K562 (cell line): ENCODE results near the gene ANKRD13A. TPM values are rescaled to one million over a fixed set of nuclear protein-coding genes. Genes with fewer than 3 reads are reported as not detected.

Experiments
- BCL6 ChIP-seq: fragments of 250-450 bp; sonication (Bioruptor Pico); IDR thresholded peaks from 2 replicates; pipeline ENCODE4 v1.4.0; 2020
- BHLHE40 ChIP-seq: IDR thresholded peaks from 2 replicates; pipeline ENCODE4 v1.6.1; 2011; ENCODE audit warnings: low read length, improper control_type of control experiment
- CCAR2 ChIP-seq: fragments of 200-400 bp; formaldehyde crosslinking; IDR thresholded peaks from 2 replicates; pipeline ENCODE4 v1.6.1; 2017; ENCODE audit warnings: mild to moderate bottlenecking, low read depth, low read length
- CHAMP1 ChIP-seq: fragments of 450-650 bp; IDR thresholded peaks from 2 replicates; pipeline ENCODE4 v1.6.1; 2016; ENCODE audit warnings: mild to moderate bottlenecking
- ERF ChIP-seq: fragments of 450-650 bp; formaldehyde crosslinking; IDR thresholded peaks from 2 replicates; pipeline ENCODE4 v1.4.0; 2020; ENCODE audit warnings: mild to moderate bottlenecking, mixed read lengths
- ESRRA ChIP-seq: fragments of 450-650 bp; IDR thresholded peaks from 2 replicates; pipeline ENCODE4 v1.6.1; 2014; ENCODE audit warnings: low read depth, mild to moderate bottlenecking, moderate library complexity, borderline replicate concordance
- ETV6 ChIP-seq, 3 experiments: fragments of 150-350 bp in 1 of 3; sonication (generic) in 1 of 3; formaldehyde crosslinking in 1 of 3; IDR thresholded peaks; 2 replicates each; pipeline versions ENCODE4 v1.6.1 to v1.8.0; 2014 to 2022; ENCODE audit warnings: borderline replicate concordance in 2 of 3, low read depth in 2 of 3, antibody characterized with exemption in 1 of 3, low read length in 1 of 3, mild to moderate bottlenecking in 1 of 3, missing genetic modification reagents in 1 of 3
- FOXJ3 ChIP-seq: sonication (generic); formaldehyde crosslinking; IDR thresholded peaks from 2 replicates; pipeline ENCODE4 v1.4.0; 2020; ENCODE audit warnings: mild to moderate bottlenecking, missing genetic modification reagents
- GTF2A2 ChIP-seq: IDR thresholded peaks from 2 replicates; pipeline ENCODE4 v1.6.1; 2016; ENCODE audit warnings: mild to moderate bottlenecking, missing genetic modification characterization, missing compliant biosample characterization
- HDGF ChIP-seq: fragments of 450-650 bp; IDR thresholded peaks from 2 replicates; pipeline ENCODE4 v1.6.1; 2016
- HINFP ChIP-seq: fragments of 450-650 bp; conservative IDR thresholded peaks from 2 replicates; pipeline ENCODE4 v1.6.1; 2016; ENCODE audit warnings: missing genetic modification characterization, low read depth, mild to moderate bottlenecking, control low read depth, missing compliant biosample characterization
- NCOR1 ChIP-seq: fragments of 450-650 bp; IDR thresholded peaks from 2 replicates; pipeline ENCODE4 v1.6.1; 2016; ENCODE audit warnings: mild to moderate bottlenecking, moderate library complexity
- POLR2B ChIP-seq: fragments of 450-650 bp; IDR thresholded peaks from 2 replicates; pipeline ENCODE4 v1.6.1; 2018; ENCODE audit warnings: low read depth; ENCODE audit not compliant: partially characterized antibody
- POLR3G ChIP-seq: IDR thresholded peaks from 2 replicates; pipeline ENCODE4 v1.6.1; 2011; ENCODE audit not compliant: insufficient read length, insufficient replicate concordance; ENCODE audit errors: extremely low read depth
- SIN3A ChIP-seq, 2 experiments: fragments of 150-350 bp in 1 of 2; IDR thresholded peaks; 2 replicates each; pipeline ENCODE4 v1.6.1; 2011 to 2016; ENCODE audit warnings: borderline replicate concordance in 2 of 2, low read depth in 2 of 2, low read length in 2 of 2, mild to moderate bottlenecking in 2 of 2, moderate library complexity in 2 of 2; ENCODE audit not compliant: control insufficient read depth in 1 of 2
- SMAD3 ChIP-seq: fragments of 450-650 bp; formaldehyde crosslinking; conservative IDR thresholded peaks from 2 replicates; pipeline ENCODE4 v1.4.0; 2020; ENCODE audit warnings: mild to moderate bottlenecking
- SMARCA4 ChIP-seq: fragments of 450-650 bp; IDR thresholded peaks from 2 replicates; pipeline ENCODE4 v1.6.1; 2016
- SMC3 ChIP-seq: conservative IDR thresholded peaks from 2 replicates; pipeline ENCODE4 v1.6.1; 2011; ENCODE audit warnings: low read depth, low read length, improper control_type of control experiment; ENCODE audit not compliant: insufficient read depth
- ZBTB2 ChIP-seq: fragments of 450-650 bp; IDR thresholded peaks from 2 replicates; pipeline ENCODE4 v1.6.1; 2016; ENCODE audit warnings: antibody characterized with exemption
- ZBTB7A ChIP-seq: IDR thresholded peaks from 2 replicates; pipeline ENCODE4 v1.6.1; 2011; ENCODE audit warnings: low read depth, mild to moderate bottlenecking, low read length, moderate library complexity, borderline replicate concordance; ENCODE audit not compliant: control insufficient read depth
- ZNF23 ChIP-seq: fragments of 250-450 bp; sonication (Bioruptor Pico); IDR thresholded peaks from 2 replicates; pipeline ENCODE4 v1.4.0; 2020; ENCODE audit warnings: mild to moderate bottlenecking
- ZNF384 ChIP-seq: IDR thresholded peaks from 2 replicates; pipeline ENCODE4 v1.6.1; 2012; ENCODE audit warnings: low read depth, low read length, improper control_type of control experiment
- ZNF586 ChIP-seq: fragments of 450-650 bp; formaldehyde crosslinking; conservative IDR thresholded peaks from 2 replicates; pipeline ENCODE4 v1.4.0; 2020; ENCODE audit warnings: mild to moderate bottlenecking, moderate library complexity
- ZSCAN29 ChIP-seq: fragments of 450-650 bp; IDR thresholded peaks from 2 replicates; pipeline ENCODE4 v1.6.1; 2017
- polyA plus RNA-seq, 8 experiments: library from polyadenylated mRNA; depleted of rRNA in 4 of 8; stranded (reverse) in 5 of 8; unstranded in 3 of 8; fragments of >200 nt; fragmentation: Nextera tagmentation in 2 of 8; fragmentation: Illumina TruSeq in 1 of 8; extraction: Ambion mirVana in 2 of 8; extraction: Trizol in 1 of 8; gene quantifications; 2 replicates each; pipeline versions ENCODE4 v1.2.1 to v1.2.3, GENCODE V29; 2011 to 2014; ENCODE audit warnings: inconsistent platforms in 1 of 8, missing spikeins in 1 of 8
- total RNA-seq, 7 experiments: library from RNA; depleted of rRNA in 6 of 7; stranded (reverse); fragments of >200 nt in 6 of 7; fragmentation: Illumina TruSeq in 2 of 7; extraction: Trizol in 2 of 7; gene quantifications; 2 replicates each; pipeline versions ENCODE4 v1.2.1 to v1.2.3, GENCODE V29; 2011 to 2021; ENCODE audit warnings: low replicate concordance in 1 of 7

Gene ANKRD13A
- total and polyA plus RNA-seq, 9 of the 15 experiments (the other 6 are each of a cell fraction or from before 2014, with no cell fraction given): 5.0 to 55.0 (median 41.5) TPM

- peak; percentile 67; the same call in 1 of the 2 replicates for TF ChIP-seq ESRRA
- no peak for TF ChIP-seq ZBTB2
- no peak for TF ChIP-seq SMAD3
- TF ChIP-seq POLR3G: no peak
- no peak; the same call in 1 of the 2 replicates for TF ChIP-seq CHAMP1
- TF ChIP-seq ETV6 (IDR thresholded peaks at IDR 0.05; ENCODE audit: borderline replicate concordance in 1 of 2, low read depth in 2 of 2, low read length in 1 of 2): no peak
- TF ChIP-seq ETV6 (CRISPR knock-in tag; IDR thresholded peaks at IDR 0.05; ENCODE audit: borderline replicate concordance): no peak
- 0 out of 2 replicates have a peak, but pooled peaks have one; percentile 5 for TF ChIP-seq HINFP (tag)
- peak; percentile 97 for TF ChIP-seq BHLHE40
- TF ChIP-seq ZBTB7A: peak; percentile 93; the same call in 1 of the 2 replicates
- TF ChIP-seq ZSCAN29: no peak
- TF ChIP-seq ZNF23 (CRISPR knock-in tag): no peak
- no peak for TF ChIP-seq GTF2A2 (tag)
- no peak for TF ChIP-seq BCL6
- 0 out of 2 replicates have a peak, but pooled peaks have one; percentile 17 for TF ChIP-seq SMARCA4
- TF ChIP-seq ERF (CRISPR knock-in tag): no peak
- no peak for TF ChIP-seq ZNF586 (CRISPR knock-in tag)
- no peak for TF ChIP-seq ZNF384
- no peak for TF ChIP-seq CCAR2
- no peak for TF ChIP-seq SMC3
- no peak for TF ChIP-seq POLR2B
- peak in 1 of 2 experiments; percentile 96; a peak in 3 of 4 replicates for TF ChIP-seq SIN3A (IDR thresholded peaks at IDR 0.05; ENCODE audit: borderline replicate concordance in 2 of 2, control insufficient read depth in 1 of 2, low read depth in 2 of 2, low read length in 2 of 2)
- no peak for TF ChIP-seq FOXJ3 (CRISPR knock-in tag)
- no peak for TF ChIP-seq HDGF
- no peak for TF ChIP-seq NCOR1
Measured at GRCh38 chr12:109998904-109999648, at the start of gene ANKRD13A (continued).
